Measurements from ENCODE around the gene CD59. TPM values are rescaled to one million over a fixed set of nuclear protein-coding genes. Genes with fewer than 3 reads are reported as not detected.
A peak's percentile ranks its signal among the peaks of the same experiment; 100 is the strongest.

The CD59 gene
- total and polyA plus RNA-seq, 2 of the 13 experiments (the other 11 are each of a cell fraction or from before 2014, with no cell fraction given): 127 to 289 TPM

GRCh38 chr11:33691066-33691864 lies 45.0 kb downstream of the CD59 start (continued):
- TF ChIP-seq SOX6 (IDR thresholded peaks at IDR 0.05): no peak
- TF ChIP-seq SOX6 (CRISPR knock-in tag; IDR thresholded peaks at IDR 0.05): peak; percentile 89
- TF ChIP-seq HOXD1 (CRISPR knock-in tag; IDR thresholded peaks at IDR 0.05): no peak
- no peak for TF ChIP-seq ZBTB3 (CRISPR knock-in tag; IDR thresholded peaks at IDR 0.05; ENCODE audit: borderline replicate concordance, low read depth)
- TF ChIP-seq CEBPB (IDR thresholded peaks at IDR 0.05; ENCODE audit: borderline replicate concordance, low read depth, low read length): peak; percentile 53
- TF ChIP-seq ZFX (CRISPR knock-in tag; IDR thresholded peaks at IDR 0.05; ENCODE audit: low read depth): no peak; the same call in 1 of the 2 replicates
- no peak; the same call in 1 of the 2 replicates for TF ChIP-seq IRF2 (CRISPR knock-in tag; IDR thresholded peaks at IDR 0.05)
- no peak for TF ChIP-seq HIC2 (CRISPR knock-in tag; IDR thresholded peaks at IDR 0.05; ENCODE audit: low read depth)
- no peak for TF ChIP-seq NFKB2 (CRISPR knock-in tag; IDR thresholded peaks at IDR 0.05; ENCODE audit: borderline replicate concordance)
- TF ChIP-seq MLX (CRISPR knock-in tag; IDR thresholded peaks at IDR 0.05): no peak
- no peak for TF ChIP-seq RBFOX2 (IDR thresholded peaks at IDR 0.05; ENCODE audit: low read depth, low read length)
- TF ChIP-seq SMYD3 (CRISPR knock-in tag; IDR thresholded peaks at IDR 0.05): no peak
- no peak for TF ChIP-seq SOX13 (IDR thresholded peaks at IDR 0.05)
- TF ChIP-seq SOX13 (CRISPR knock-in tag; conservative IDR thresholded peaks at IDR 0.05 in 1 of 2, IDR thresholded peaks at IDR 0.05 in 1 of 2): peak in 1 of 2 experiments; percentile 86; a peak in 2 of 4 replicates
- TF ChIP-seq ZBTB7A (CRISPR knock-in tag; IDR thresholded peaks at IDR 0.05): no peak
- no peak for TF ChIP-seq NFYC (CRISPR knock-in tag; IDR thresholded peaks at IDR 0.05)
- no peak for TF ChIP-seq ZNF296 (CRISPR knock-in tag; conservative IDR thresholded peaks at IDR 0.05)
- peak; percentile 33 for TF ChIP-seq ASH2L (IDR thresholded peaks at IDR 0.05; ENCODE audit: insufficient read length, low read depth, low read length)
- TF ChIP-seq FOXP1 (IDR thresholded peaks at IDR 0.05): no peak
- TF ChIP-seq FOXP1 (CRISPR knock-in tag; IDR thresholded peaks at IDR 0.05): peak; percentile 66
- no peak for TF ChIP-seq ZNF609 (CRISPR knock-in tag; IDR thresholded peaks at IDR 0.05; ENCODE audit: borderline replicate concordance)
- no peak for TF ChIP-seq ZNF850 (CRISPR knock-in tag; conservative IDR thresholded peaks at IDR 0.05)

Data from HepG2 (cell line).